Activated CD8-positive, alpha-beta T cell treated with anti-CD3 and anti-CD28 coated beads for 36 hours (primary cell): ENCODE data around the gene PPIAL4G. TPM values are rescaled to one million over a fixed set of nuclear protein-coding genes. Genes with fewer than 3 reads are reported as not detected.
A peak's percentile ranks its signal among the peaks of the same experiment; 100 is the strongest.
"Not testable (repeated sequence)": the region's sequence is repeated elsewhere in the genome, so short reads cannot be mapped to it uniquely, and the experiment has no call there.

ENCODE experiments used
- ATAC-seq: fragments of 200-7000 bp; cut with Tn5 transposase; one replicate; pipeline ENCODE4 v1.10.0; 2021; ENCODE audit warnings: mild to moderate bottlenecking, moderate library complexity
- CTCF ChIA-PET: fragments of 350-600 bp; sonication (Branson Sonifier 250); formaldehyde crosslinking; loops from one replicate; lab custom pipeline; 2021; ENCODE audit warnings: antibody characterized with exemption; lab: Charles Lee
- POLR2A ChIA-PET: fragments of 350-600 bp; sonication (Branson Sonifier 250); formaldehyde crosslinking; loops from one replicate; lab custom pipeline; 2021; ENCODE audit warnings: antibody characterized with exemption; lab: Charles Lee
- DNase-seq: peaks from one replicate; pipeline ENCODE4 v3.0.0-alpha.2; 2020
- H3K27ac Mint-ChIP-seq: one replicate; pipeline ENCODE4 v1.8.0; 2021; ENCODE audit warnings: mild to moderate bottlenecking, mixed read lengths
- H3K27me3 Mint-ChIP-seq: one replicate; pipeline ENCODE4 v1.8.0; 2021; ENCODE audit warnings: mixed read lengths
- H3K36me3 Mint-ChIP-seq: one replicate; pipeline ENCODE4 v1.8.0; 2021; ENCODE audit warnings: low read depth, mixed read lengths
- H3K4me1 Mint-ChIP-seq: one replicate; pipeline ENCODE4 v1.8.0; 2021; ENCODE audit warnings: low read depth, mixed read lengths
- H3K4me3 Mint-ChIP-seq: one replicate; pipeline ENCODE4 v1.8.0; 2021; ENCODE audit warnings: mild to moderate bottlenecking, moderate library complexity, mixed read lengths
- H3K9me3 Mint-ChIP-seq: one replicate; pipeline ENCODE4 v1.8.0; 2021; ENCODE audit warnings: mixed read lengths
- intact Hi-C: fragments of 100-400 bp; cut with micrococcal nuclease; formaldehyde crosslinking; loops from one replicate; pipeline ENCODE4 v1.10.0; 2022
- total RNA-seq, 2 experiments: library from RNA; stranded (reverse); gene quantifications; one replicate each; pipeline ENCODE4 v1.2.3, GENCODE V29; 2021
- TF ChIP-seq, protein P1 (sequence below): fragments of 200-600 bp; IDR thresholded peaks from one replicate; pipeline ENCODE4 v1.8.0; 2022; ENCODE audit warnings: antibody characterized with exemption, mild to moderate bottlenecking

PPIAL4G gene
- total RNA-seq, 2 experiments from 2014 or later: 0.07 TPM; not detected in 1

DNA sequence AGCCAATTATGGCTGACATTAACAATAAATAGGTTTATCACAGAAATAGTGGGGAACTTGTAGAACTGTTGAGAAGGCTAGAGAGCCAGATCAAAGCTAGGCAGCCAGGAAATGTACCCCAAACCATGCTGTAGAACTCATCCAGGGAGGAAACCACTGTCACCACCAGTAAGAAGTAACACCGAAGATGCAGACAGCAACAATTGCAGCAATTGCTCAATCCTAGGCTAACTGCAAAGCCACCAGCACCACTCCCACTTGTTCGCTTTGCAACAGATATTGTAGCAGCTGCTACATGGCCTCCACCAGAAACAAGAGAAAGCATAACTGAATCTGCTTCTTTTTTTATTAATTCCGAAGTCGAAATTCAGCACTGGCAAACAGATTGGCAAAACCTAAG lies 2.0 kb downstream of the PPIAL4G start:
- H3K27me3 Mint-ChIP-seq, H3K4me1 Mint-ChIP-seq, H3K27ac Mint-ChIP-seq, H3K36me3 Mint-ChIP-seq, CTCF ChIA-PET, POLR2A ChIA-PET, intact Hi-C loops, ATAC-seq, H3K9me3 Mint-ChIP-seq: not testable (repeated sequence)
- H3K4me3 Mint-ChIP-seq: peak overlapping the region; percentile 17
- DNase-seq: peak; percentile 34

DNA sequence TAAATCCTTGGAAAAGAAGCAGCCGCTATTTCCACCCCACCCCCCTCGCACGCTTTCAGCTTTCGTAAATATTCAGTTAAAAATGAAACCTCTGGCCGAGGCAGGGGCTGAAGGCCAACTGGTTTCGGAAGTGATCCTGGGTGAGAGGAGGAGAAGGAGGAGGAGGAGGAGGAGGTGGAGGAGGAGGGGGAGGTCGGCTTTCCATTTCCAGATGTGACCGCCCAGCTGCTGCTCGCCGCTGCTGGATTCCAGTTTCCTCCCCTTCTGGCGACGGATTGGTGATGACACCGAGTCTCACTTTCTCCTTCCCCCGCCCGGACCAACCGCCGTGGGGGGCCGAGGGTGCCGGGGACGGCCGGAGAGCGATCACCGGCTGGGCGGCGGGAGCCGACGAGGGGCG lies 23.4 kb downstream of the PPIAL4G start:
- intact Hi-C loops, DNase-seq, H3K27me3 Mint-ChIP-seq, H3K9me3 Mint-ChIP-seq, POLR2A ChIA-PET, H3K4me1 Mint-ChIP-seq, H3K36me3 Mint-ChIP-seq, ATAC-seq, CTCF ChIA-PET: not testable (repeated sequence)
- H3K27ac Mint-ChIP-seq: peak overlapping the region; percentile 86
- H3K4me3 Mint-ChIP-seq: peak overlapping the region; percentile 74

DNA sequence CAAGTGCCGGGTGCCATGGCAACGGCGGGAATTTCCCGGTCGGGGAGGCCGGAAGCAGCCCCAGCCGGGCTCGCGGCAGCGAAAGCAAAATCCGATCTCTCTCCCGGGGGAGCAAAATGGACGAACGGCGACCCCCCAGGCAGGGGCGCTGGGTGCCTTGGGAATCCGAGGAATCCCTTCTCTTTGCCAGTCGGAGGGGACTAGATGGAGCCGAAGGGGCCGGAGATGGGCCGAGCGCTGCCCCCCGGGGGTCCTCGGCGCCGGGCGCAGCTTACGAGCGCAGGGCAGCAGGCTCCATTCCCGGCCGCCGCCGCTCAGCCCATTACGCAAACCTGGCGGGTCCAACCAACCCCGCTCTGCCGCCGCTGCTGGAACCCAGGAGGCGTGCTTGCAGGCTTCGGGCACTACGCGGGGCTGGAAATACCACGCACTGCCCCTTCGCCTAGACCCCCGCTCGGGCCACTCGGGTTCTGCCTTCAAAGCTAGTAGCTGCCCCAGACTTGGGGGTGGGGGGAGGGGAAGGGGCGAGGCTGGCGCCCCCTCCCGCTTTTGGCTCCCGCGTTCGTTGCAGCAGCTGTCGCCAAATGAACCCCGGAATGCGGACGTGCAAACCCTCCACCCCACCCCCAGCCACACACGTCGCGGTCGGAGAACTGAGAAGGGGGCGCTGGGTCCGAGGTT lies 24.1 kb downstream of the PPIAL4G start:
- H3K9me3 Mint-ChIP-seq, H3K27me3 Mint-ChIP-seq, intact Hi-C loops, H3K36me3 Mint-ChIP-seq, POLR2A ChIA-PET, CTCF ChIA-PET, H3K4me1 Mint-ChIP-seq, ATAC-seq: not testable (repeated sequence)
- H3K27ac Mint-ChIP-seq: peak overlapping the region; percentile 83
- peak overlapping the region; percentile 74 for H3K4me3 Mint-ChIP-seq
- peak; percentile 56 for DNase-seq

DNA sequence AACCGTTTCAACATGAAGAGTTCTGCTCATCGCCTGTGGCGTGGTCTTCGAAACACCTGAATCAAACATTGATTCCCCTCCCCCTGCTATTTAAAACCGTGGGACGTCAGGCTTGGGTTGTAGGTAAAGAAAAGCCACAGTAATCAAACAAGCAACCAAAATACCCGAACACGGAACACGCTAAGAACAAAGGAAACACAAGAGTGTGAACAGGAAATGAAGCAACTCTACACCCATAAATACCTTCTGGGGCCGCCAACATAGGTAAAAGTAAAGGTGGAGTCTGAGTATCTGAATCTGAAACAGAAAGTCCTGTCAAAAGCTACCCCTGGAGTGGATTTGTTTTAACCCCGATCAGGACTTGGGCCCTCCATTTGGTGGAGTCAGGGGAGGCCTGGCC lies 24.7 kb downstream of the PPIAL4G start:
- POLR2A ChIA-PET, ATAC-seq, H3K27me3 Mint-ChIP-seq, H3K9me3 Mint-ChIP-seq, H3K36me3 Mint-ChIP-seq, CTCF ChIA-PET, H3K4me1 Mint-ChIP-seq, intact Hi-C loops: not testable (repeated sequence)
- H3K4me3 Mint-ChIP-seq: peak overlapping the region; percentile 81
- peak overlapping the region; percentile 95 for H3K27ac Mint-ChIP-seq
- peak; percentile 66 for DNase-seq

DNA sequence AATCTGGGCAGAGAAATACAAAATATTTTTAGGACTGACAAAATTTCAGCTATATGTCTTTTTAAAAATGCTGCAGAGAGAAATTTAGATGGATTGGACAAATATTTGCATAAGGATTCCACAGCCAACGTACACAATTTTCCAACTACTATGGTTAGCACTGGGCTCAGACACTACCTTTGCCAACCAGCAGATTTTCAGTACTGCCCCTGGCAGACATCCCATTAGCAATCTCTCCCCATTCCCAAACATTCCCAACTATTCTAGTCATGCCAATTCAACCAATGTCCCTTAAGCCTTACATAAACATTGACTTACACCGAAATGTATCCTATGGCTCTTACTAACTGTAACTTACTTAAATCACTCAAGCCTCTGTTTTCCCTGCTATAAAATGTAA lies 30.3 kb downstream of the PPIAL4G start:
- CTCF ChIA-PET, H3K36me3 Mint-ChIP-seq, H3K27me3 Mint-ChIP-seq, DNase-seq, H3K9me3 Mint-ChIP-seq, POLR2A ChIA-PET, intact Hi-C loops, ATAC-seq, H3K4me1 Mint-ChIP-seq: not testable (repeated sequence)
- Mint-ChIP-seq H3K27ac (peak overlapping the region; percentile 66), H3K4me3 (peak overlapping the region; percentile 19)

DNA sequence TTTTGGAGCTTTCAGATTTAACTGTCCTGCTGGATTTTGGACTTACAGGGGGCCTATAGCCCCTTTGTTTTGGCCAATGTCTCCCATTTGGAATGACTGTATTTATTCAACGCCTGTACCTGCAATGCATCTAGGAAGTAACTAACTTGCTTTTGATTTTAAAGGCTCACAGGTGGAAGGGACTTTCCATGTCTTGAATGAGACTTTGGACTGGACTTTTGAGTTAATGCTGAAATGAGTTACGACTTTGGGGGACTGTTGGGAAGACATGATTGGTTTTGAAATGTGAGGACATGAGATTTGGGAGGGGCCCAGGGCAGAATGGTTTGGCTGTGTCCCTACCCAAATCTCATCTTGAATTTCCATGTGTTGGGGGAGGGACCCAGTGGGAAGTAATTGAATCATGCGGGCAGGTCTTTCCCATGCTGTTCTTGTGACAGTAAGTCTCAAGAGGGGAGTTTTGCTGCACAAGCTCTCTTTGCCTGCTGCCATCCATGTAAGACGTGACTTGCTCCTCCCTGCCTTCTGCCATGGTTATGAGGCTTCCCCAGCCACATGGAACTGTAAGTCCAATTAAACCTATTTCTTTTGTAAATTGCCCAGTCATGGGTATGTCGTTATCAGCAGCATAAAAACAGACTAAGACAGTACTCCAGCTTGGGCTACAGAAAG lies 43.3 kb downstream of the PPIAL4G start:
- Mint-ChIP-seq H3K4me1 (peaks cover 47% of the 10 kb centered on the region), H3K36me3 (peaks cover 23% of the 10 kb centered on the region), H3K27ac (peak overlapping the region; percentile 10)
- H3K27me3 Mint-ChIP-seq, H3K4me3 Mint-ChIP-seq, ATAC-seq, POLR2A ChIA-PET, H3K9me3 Mint-ChIP-seq, intact Hi-C loops, DNase-seq: not testable (repeated sequence)
- CTCF ChIA-PET: interaction anchor here (1.5 kb wide), 1 partner anchor 12 kb away, joined by 3 read pairs; no protein-coding TSS in a partner anchor

DNA sequence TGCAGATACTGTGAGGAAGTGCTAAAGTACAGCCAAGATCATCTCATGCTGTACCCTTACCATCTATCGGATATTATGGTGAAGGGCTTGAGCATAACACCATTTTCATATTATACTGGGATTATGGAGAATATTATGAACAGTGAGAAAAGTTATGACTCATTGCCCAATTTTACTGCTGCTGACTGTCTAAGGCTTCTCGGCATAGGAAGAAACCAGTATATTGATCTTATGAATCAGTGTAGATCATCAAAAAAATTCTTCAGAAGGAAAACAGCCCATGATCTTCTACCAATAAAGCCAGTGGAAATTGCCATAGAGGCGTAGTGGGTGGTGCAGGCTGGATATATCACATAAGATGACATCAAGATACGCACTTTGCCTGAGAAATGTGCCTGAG lies 47.7 kb downstream of the PPIAL4G start:
- no peak for ATAC-seq
- Mint-ChIP-seq H3K9me3 (peaks cover 2% of the 10 kb centered on the region), H3K4me3 (no peak overlapping the region), H3K36me3 (peaks cover 54% of the 10 kb centered on the region), H3K4me1 (peaks cover 79% of the 10 kb centered on the region), H3K27me3 (no peaks in the 10 kb centered on the region), H3K27ac (peak overlapping the region; percentile 3)
- TF ChIP-seq, protein P1, sequence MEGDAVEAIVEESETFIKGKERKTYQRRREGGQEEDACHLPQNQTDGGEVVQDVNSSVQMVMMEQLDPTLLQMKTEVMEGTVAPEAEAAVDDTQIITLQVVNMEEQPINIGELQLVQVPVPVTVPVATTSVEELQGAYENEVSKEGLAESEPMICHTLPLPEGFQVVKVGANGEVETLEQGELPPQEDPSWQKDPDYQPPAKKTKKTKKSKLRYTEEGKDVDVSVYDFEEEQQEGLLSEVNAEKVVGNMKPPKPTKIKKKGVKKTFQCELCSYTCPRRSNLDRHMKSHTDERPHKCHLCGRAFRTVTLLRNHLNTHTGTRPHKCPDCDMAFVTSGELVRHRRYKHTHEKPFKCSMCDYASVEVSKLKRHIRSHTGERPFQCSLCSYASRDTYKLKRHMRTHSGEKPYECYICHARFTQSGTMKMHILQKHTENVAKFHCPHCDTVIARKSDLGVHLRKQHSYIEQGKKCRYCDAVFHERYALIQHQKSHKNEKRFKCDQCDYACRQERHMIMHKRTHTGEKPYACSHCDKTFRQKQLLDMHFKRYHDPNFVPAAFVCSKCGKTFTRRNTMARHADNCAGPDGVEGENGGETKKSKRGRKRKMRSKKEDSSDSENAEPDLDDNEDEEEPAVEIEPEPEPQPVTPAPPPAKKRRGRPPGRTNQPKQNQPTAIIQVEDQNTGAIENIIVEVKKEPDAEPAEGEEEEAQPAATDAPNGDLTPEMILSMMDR: no peak
- intact Hi-C loops: no loop called here
- POLR2A ChIA-PET: no interaction called here
- CTCF ChIA-PET: no interaction called here
- no peak for DNase-seq

DNA sequence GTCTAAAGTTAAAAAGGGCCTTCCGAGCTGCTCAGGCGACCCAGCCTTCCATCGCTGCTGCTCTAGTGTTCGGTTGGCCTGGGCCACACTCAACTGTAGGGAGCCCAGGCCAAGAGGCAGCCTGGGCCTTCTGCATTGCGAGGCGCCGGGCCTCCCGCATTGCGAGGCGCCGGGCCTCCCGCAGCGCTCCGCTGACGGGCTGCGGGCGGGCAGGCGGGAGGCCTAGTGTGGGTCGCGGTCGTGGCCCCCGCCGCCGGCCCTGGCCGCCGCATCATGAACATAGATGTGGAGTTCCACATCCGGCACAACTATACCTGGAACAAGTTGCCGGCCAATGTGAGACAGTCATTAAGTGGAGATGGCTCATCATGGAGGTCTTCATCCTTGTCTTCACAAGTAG lies 48.3 kb downstream of the PPIAL4G start:
- Mint-ChIP-seq H3K36me3 (peaks cover 56% of the 10 kb centered on the region), H3K4me1 (peaks cover 80% of the 10 kb centered on the region), H3K27me3 (no peaks in the 10 kb centered on the region), H3K9me3 (peaks cover 2% of the 10 kb centered on the region), H3K27ac (no peak overlapping the region), H3K4me3 (no peak overlapping the region)
- POLR2A ChIA-PET: no interaction called here
- TF ChIP-seq, protein P1: no peak
- CTCF ChIA-PET: no interaction called here
- DNase-seq: no peak
- ATAC-seq: no peak
- intact Hi-C loops: no loop called here

DNA sequence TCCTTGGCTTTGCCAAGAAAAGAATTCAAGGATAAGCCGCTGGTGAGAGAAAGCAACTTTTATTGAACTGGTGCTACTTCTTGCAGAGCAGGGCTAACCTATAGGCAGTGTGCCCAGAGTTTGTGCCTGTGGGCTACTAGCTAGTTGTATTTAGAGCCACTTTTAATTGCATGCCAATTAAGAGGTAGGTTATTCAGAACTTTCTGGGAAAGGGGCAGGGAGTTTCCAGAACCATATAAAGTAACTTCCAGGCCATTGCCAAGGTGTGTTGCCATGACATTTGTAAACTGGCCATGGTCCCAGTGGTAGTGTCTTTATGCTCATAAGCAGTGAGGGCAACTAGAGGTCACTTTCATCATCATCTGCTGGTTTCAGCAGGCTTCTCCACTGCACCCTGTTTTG lies 50.2 kb downstream of the PPIAL4G start:
- ATAC-seq, POLR2A ChIA-PET, H3K4me3 Mint-ChIP-seq, CTCF ChIA-PET, H3K9me3 Mint-ChIP-seq, H3K27me3 Mint-ChIP-seq, DNase-seq, intact Hi-C loops: not testable (repeated sequence)
- H3K27ac Mint-ChIP-seq: peak overlapping the region; percentile 72
- peaks cover 70% of the 10 kb centered on the region for H3K36me3 Mint-ChIP-seq
- H3K4me1 Mint-ChIP-seq: peaks cover 76% of the 10 kb centered on the region
